ENCODE measurements around the gene ITGB5.

ITGB5 gene

DNA sequence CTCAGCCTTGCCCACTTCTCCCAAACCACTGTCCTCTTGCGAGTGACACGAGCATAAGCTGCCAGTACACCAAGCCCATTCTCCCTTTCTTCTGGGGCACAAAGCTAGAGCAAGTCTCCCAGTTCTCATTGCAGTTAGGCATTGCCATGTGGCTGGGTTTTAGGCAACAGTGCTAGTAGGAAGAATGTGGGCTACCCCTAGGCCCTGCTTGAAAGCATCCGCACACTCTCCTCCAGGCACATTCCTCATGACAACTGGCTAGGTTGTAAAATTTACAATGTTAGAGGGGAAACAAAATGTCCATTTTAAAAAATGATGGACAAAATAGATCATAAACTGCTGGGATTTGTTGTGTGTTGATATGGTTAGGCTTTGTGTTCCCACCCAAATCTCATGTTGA lies 19.7 kb downstream of the ITGB5 start:
- in situ Hi-C loops (cut with MboI; ENCODE audit: low sequenced_read_pairs), result no loop called here

DNA sequence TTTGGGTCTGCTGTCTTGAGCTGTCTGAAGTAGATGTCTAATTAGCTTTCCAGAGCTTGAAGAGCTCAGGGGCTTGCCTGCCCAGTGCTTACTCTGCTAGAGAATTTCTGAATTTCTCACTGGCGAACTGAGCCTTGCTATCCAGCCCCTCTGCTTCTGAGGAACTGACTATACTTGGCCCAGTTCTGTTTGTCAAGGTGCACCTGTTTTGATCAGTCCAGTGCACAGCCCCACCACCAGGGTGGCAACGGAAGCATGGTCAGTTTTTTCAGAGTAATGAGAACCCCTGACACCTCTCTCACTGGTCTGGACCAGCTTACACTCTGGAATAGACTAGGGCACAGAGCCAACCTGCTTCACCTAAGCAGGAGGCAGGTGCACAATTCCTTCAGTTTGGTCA lies 25.2 kb downstream of the ITGB5 start:
- in situ Hi-C loops (cut with MboI; ENCODE audit: low sequenced_read_pairs), result no loop called here

GRCh38 chr3:124861041-124861440 lies 26.1 kb downstream of the ITGB5 start:
- in situ Hi-C loops (cut with MboI; ENCODE audit: low sequenced_read_pairs), result no loop called here

- in situ Hi-C loops (cut with MboI; ENCODE audit: low sequenced_read_pairs), result no loop called here
These were observed 26.6 kb downstream of the ITGB5 start for GRCh38 chr3:124860599-124860998.

DNA sequence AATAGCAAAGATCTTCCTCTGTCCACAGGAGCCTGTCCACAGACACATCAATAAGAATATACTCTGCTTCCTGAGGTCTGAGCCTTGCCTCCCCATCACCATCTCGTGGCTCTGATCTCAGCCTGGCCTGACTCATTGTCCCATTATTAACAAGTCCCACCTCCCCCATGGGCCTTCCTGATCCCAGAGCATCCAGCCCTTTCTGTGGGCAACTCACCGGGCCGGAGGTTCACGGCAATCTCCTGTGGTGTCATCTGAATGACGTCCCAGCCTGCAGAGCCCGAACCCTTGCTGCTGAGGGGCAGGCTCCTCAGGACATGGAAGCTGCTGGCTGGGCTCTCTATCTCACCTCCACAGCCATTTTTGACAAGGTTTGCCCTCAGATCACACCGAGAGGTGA lies 28.1 kb downstream of the ITGB5 start:
- in situ Hi-C loops (cut with MboI; ENCODE audit: low sequenced_read_pairs), result no loop called here

DNA sequence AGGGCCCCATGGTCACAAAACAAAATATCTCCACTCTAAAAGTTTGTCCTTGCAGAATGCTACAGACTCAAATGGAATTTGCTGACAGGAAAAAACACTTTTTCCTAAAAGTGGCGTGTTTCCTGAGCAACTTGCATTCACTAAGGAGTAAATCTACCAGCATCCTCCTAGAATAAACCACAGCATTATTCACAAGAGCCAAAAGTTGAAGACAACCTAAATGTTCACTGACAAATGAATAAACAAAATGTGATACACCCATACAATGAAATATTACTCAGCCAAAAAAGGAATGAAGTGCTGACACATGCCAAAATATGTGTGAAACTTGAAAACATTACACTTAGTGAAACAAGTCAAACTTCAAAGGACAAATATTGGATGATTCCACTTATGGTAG lies 28.9 kb downstream of the ITGB5 start:
- in situ Hi-C loops (cut with MboI; ENCODE audit: low sequenced_read_pairs), result no loop called here

DNA sequence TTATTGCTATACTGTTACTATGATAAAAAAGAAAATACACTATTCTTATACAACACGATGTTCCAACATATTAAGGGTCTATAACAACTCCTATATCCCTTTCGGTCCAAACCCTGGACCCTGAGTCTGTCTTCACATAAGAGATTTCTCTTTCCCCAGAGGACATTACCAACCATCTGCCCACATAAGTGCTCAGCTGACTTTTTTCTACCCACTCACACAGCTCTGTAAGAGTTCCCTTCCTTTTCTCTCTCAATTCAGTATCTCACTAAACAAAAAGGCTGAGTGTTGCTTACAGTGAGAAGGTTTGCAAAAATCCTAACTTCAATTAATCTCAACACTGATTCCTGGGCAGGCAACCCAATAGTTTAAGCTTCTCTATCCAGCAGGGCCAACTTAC lies 30.5 kb downstream of the ITGB5 start:
- in situ Hi-C loops (cut with MboI; ENCODE audit: low sequenced_read_pairs), result no loop called here

DNA sequence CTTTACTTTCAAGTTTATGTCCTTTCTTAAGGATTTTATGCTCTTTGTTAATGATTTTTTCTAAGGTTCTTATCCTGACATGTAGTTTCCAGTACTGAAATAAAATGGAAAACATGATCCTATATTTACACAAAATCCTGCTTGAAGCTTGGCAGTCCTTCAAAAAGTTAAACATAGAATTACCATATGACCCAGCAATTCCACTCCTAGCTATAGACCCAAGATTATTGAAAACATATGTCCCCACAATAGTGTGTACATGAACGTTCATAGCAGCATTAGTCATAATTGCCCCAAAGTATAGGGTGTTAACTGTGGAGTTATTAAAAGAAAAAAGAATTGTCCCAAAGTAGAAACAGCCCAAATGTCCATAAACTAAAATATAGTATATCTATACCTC lies 33.2 kb downstream of the ITGB5 start:
- in situ Hi-C loops (cut with MboI; ENCODE audit: low sequenced_read_pairs), result no loop called here

DNA sequence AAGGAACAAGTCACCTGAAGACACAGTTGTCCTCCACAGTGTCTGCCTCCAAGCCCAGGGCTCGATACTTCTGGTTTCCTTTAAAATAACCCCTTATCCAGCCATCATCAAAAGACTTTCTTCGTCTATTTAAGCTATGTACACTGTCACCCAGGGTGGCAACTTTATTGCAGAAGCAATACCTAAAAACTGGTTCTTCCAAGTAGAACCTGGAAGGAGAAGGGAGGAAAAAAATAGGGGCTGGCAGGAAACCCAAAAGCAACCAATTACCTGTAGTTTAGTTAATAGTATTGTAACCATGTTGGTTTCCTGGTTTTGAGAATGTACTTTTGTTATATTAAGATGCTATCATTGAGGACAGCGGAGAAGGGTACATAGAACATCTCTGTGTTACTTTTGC lies 33.7 kb downstream of the ITGB5 start:
- in situ Hi-C loops (cut with MboI; ENCODE audit: low sequenced_read_pairs), result no loop called here

DNA sequence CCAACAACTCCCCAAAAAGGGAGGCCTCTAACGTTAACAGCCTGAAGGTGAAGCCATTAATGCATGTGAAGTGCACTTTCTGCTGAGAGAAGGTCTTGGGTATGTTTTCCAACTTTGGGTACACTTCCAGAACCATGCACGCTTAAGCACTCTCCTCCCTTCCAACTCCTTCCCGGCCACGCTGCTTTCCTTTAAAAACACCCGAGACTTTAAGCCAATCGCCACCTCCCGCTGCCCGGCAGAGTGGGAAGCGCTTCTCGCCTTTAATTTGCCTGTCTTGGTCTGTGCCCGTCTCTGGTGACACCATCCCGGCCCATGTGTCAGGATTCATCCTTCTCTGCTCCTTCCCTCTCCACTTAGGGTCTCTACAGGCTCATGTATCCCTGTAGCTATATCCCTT lies 35.3 kb downstream of the ITGB5 start:
- in situ Hi-C loops (cut with MboI; ENCODE audit: low sequenced_read_pairs), result no loop called here

- in situ Hi-C loops (cut with MboI; ENCODE audit: low sequenced_read_pairs), result no loop called here
These were observed 36.0 kb downstream of the ITGB5 start for GRCh38 chr3:124851136-124851535.

- in situ Hi-C loops (cut with MboI; ENCODE audit: low sequenced_read_pairs), result no loop called here
These were observed 36.5 kb downstream of the ITGB5 start for GRCh38 chr3:124850633-124851032.

DNA sequence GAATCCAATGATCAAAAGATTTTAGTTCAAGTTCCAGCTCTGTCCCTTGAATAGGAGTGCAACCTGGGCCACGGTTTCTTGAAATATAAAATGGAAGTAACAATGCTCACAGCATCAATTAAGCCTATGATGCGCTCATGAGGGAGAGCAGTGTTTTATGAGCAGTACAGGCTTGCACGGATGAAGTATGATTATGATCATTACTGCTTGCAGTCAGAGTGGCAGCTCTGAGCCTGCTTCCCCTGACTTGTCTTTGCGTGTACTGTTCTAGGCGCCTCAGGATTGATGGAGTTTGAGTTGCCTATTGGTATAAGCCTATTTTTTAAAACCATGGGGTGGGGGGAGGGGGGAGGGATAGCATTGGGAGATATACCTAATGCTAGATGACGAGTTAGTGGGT lies 37.0 kb downstream of the ITGB5 start:
- in situ Hi-C loops (cut with MboI; ENCODE audit: low sequenced_read_pairs), result no loop called here

DNA sequence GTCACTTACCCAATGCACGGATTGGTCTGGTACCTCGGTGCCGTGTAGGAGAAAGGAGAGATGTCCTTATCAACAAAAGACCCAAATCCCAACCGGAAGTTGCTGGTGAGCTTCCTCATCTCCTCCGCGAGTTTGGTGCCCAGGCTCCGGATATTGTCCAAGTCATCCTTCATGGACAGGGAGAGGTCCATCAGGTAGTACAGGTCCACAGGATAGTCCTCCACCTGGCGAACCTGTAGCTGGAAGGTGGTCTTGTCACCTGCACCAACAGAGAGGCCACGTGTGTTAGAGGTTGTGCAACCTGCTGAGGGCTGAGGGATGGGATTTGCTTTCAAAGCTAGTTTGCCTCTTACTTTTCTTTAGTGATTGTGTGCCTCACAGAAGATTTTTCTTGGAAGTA lies 38.9 kb downstream of the ITGB5 start:
- in situ Hi-C loops (cut with MboI; ENCODE audit: low sequenced_read_pairs), result no loop called here

DNA sequence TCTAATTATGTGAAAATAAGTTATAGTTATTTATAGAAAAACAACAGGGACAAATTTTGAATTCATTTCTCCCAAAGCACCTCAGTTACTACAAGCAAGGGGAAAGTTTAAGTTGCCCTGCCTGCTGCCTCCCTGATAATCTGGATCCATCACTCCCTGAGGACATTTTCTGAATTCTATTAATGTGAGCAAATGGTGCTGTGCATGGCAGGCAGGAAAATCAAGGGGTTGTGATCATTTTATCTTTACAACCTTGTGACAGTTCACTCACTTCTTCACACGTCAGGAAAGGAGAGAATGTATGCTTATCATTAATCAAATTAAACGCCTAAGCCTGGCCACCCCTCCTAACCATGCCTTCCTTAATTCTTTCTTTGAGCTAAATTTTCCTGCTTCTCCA lies 39.3 kb downstream of the ITGB5 start:
- in situ Hi-C loops (cut with MboI; ENCODE audit: low sequenced_read_pairs), result no loop called here

- in situ Hi-C loops (cut with MboI; ENCODE audit: low sequenced_read_pairs), result no loop called here
These were observed 40.1 kb downstream of the ITGB5 start for GRCh38 chr3:124847051-124847450.

GRCh38 chr3:124846189-124846588 lies 41.0 kb downstream of the ITGB5 start:
- in situ Hi-C loops (cut with MboI; ENCODE audit: low sequenced_read_pairs), result no loop called here

GRCh38 chr3:124845406-124845805 lies 41.8 kb downstream of the ITGB5 start:
- in situ Hi-C loops (cut with MboI; ENCODE audit: low sequenced_read_pairs), result no loop called here

GRCh38 chr3:124843506-124844177 lies 43.5 kb downstream of the ITGB5 start:
- in situ Hi-C loops (cut with MboI; ENCODE audit: low sequenced_read_pairs), result no loop called here

- in situ Hi-C loops (cut with MboI; ENCODE audit: low sequenced_read_pairs), result no loop called here
These were observed 44.1 kb downstream of the ITGB5 start for GRCh38 chr3:124843047-124843446.

- in situ Hi-C loops (cut with MboI; ENCODE audit: low sequenced_read_pairs), result no loop called here
These were observed 45.6 kb downstream of the ITGB5 start for GRCh38 chr3:124841517-124841916.

DNA sequence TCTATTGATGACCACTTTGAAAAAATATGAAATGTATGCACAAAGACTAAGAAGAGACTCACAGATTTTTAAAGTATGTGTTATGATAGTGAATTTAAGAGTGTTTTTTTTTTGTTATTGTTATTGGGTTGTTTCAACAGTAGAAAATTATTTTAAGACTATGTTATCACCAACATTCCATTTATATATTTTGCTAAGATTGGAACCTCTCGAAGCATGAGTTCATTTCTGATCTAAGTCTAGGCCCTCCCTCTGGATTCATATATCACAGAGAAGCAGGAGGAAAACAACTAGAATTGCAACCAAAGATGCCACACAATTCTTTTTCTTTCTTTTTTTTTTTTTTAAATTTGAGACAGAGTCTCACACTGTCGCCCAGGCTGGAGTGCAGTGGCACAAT lies 46.8 kb downstream of the ITGB5 start:
- in situ Hi-C loops (cut with MboI; ENCODE audit: low sequenced_read_pairs), result no loop called here

DNA sequence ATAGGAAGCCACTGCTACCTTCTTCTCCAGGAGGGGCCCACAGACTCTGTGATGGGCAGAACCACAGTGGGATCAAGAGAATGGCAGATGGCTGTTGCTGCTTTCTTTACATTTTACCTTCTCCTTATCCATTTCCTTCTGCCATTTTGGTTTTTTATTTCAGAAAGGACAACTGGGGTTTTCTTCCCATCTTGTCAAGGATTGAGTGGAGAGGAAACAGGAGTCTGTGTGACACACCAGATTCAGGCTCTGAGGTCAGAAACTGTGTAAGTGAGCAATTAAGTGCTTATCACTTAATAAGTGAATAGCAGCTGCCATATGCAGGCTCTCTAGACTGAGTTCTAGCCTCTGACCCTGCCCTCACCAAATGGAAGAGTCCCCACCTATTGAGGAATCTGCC lies 47.3 kb downstream of the ITGB5 start:
- in situ Hi-C loops (cut with MboI; ENCODE audit: low sequenced_read_pairs), result no loop called here
